Pons (tissue), 1 donor: Measurements from ENCODE around the gene PRR18.

Source experiments
- DNase-seq: peaks from one replicate; pipeline ENCODE4 v3.0.0-alpha.2; 2016; ENCODE audit warnings: low spot score

Gene PRR18

GRCh38 chr6:166333172-166333995 is 25.2 kb upstream of the PRR18 start:
- no peak for DNase-seq

DNA sequence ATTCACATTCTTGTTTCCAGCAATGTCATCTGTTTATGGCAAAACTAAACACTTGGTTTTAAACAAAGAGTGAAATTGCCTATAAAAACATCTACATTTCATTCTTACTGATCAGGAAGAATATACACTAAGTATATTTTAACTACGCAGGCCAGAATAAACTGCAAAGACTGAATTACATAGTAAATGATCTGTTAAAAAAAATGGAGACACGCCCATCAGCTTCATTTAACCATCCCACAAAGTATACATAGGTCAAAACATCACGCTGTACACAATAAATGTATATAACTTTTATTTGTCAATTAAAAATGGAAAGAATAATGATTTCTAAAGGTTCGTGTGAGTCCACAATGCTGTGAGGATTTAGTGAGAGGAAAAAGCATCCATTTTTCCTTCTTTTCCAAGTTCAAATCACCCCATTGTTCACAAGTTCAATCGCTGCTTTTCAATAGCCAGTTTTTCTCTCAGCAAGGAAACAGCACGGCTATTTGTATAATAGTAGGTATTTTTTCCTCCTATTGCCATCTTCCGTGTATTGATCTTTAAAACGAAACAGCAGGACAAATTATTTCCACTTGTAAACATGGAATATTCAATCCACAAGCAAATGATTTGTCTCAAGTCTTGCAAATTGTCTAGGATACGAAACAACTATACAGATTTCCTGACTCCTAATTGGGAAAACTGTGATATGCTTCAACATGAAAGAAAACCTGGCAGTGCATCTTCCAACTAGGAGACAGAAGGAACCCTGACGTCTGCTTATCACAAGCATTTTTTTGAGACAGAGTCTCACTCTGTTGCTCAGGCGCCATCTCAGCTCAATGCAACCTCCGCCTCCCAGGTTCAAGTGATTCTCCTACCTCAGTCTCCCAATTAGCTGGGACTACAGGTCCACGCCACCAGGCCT is 23.6 kb upstream of the PRR18 start:
- DNase-seq: peak; percentile 64

DNA sequence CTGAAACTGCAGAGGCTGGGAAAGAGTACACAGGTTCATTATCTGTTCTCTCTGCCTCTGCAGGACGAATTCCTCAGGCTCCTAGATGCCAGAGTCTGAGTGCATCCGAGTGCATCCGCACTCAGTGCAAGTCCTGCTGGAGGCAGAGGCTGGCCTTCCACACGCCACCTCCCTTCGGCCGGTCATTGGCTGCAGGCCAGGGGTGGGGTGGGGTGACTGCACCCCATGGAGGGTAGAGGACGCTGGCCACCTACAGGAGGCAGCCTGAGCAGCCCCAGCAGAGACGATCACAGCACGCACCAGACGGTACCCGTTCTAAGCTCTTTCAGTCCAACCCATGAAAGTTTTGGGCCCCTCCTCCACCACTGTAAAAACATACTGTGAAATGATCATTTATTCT is 22.4 kb upstream of the PRR18 start:
- DNase-seq: peak; percentile 82

DNA sequence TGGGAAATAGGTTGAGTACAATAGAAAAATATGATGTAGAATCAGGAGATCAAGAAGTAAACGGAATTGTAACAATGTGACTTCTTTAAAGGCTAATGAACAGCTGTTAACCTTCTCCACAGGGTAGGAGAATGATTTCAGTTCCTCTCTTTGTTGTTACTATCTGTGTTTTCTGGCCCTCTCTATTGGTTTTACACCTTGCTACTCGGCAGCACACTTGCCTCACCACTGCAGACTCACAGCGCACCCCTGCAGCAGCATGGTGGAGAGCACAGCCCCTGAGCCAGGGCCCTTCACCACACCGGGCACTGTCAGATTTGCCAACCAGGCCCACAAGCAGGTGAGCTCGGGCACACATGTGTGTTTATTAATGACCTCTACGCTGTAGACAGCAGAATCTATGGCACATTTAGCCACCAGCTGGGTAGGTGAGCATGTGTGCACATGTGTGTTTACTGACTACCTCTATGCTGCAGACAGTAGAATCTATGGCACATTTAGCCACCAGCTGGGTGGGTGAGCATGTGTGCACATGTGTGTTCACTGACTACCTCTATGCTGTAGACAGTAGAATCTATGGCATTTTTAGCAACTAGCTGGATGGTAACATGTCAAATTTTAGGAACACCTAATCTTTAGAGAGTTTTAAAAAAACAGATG is 17.3 kb upstream of the PRR18 start:
- no peak for DNase-seq

GRCh38 chr6:166323395-166323794 is 15.2 kb upstream of the PRR18 start:
- no peak for DNase-seq

DNA sequence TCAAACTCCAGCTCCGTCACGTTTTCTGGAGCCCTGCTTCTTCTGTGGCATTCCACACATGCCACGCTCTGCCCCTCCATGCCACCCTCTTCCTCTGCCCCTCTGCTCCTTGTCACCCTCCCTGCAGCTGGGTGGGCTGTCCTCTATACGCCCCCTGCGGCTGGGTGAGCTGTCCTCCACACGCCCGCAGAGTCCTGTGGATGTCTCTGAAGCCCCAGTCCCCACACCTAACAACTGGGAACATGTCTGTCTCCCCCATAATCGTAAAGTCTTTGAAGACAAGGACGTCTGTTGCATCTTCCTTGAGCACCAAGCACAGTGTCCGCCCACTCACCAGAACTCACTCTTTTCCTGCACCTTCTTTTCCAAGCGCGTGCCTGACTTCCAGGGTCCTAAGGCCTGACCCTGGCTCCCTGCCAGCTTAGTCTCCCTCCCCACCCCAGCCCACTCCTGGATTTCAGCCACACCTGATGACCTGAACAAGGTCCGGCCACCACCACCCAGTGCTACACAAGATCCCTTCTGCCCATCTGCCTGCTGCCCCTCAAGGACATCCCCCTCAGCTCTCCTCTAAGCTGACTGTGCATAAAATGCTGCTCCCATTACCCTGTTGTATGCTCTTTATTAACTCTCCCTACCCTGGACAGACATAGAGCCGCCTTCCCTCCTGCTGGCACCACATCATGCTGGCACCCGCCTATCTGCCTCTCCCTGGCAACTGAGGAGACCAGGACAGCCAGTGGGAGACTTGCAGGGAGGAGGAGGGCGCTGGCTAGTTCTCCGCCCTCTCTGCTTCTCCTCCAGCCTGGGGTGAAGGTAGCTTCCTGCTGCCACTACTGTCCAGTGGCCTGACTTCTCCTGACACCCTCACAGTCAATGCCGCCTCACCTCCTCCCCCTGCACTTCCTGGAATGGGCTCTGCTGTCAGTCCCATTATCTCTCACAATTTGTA is 10.7 kb upstream of the PRR18 start:
- DNase-seq: no peak

- no peak for DNase-seq
Measured at GRCh38 chr6:166318227-166318626, 10.0 kb upstream of the PRR18 start.

- no peak for DNase-seq
Measured at GRCh38 chr6:166317261-166318212, 9.3 kb upstream of the PRR18 start.

DNA sequence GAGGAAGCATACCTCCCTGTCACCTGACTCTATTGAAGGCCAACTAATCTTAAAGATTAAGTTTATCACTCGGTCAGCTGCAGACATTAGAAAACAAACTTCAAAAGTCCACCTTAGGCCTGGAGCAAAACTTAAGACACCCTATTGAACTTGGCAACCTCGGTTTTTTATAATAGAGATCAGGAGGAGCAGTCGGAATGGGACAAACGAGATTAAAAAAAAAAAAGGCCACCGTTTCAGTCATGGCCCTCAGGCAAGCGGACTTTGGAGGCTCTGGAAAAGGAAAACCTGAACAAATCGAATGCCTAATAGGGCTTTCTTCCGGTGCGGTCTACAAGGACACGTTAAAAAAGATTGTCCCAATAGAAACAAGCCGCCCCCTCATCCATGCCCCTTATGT is 7.2 kb upstream of the PRR18 start:
- DNase-seq: no peak

- DNase-seq: no peak
Measured at GRCh38 chr6:166314454-166314853, 6.3 kb upstream of the PRR18 start.

GRCh38 chr6:166313255-166314070 is 5.3 kb upstream of the PRR18 start:
- DNase-seq: peak; percentile 61

GRCh38 chr6:166312832-166313231 is 4.6 kb upstream of the PRR18 start:
- DNase-seq: no peak

GRCh38 chr6:166310634-166311033 is 2.4 kb upstream of the PRR18 start:
- DNase-seq: no peak

- no peak for DNase-seq
Measured at GRCh38 chr6:166309977-166310376, 1.8 kb upstream of the PRR18 start.

DNA sequence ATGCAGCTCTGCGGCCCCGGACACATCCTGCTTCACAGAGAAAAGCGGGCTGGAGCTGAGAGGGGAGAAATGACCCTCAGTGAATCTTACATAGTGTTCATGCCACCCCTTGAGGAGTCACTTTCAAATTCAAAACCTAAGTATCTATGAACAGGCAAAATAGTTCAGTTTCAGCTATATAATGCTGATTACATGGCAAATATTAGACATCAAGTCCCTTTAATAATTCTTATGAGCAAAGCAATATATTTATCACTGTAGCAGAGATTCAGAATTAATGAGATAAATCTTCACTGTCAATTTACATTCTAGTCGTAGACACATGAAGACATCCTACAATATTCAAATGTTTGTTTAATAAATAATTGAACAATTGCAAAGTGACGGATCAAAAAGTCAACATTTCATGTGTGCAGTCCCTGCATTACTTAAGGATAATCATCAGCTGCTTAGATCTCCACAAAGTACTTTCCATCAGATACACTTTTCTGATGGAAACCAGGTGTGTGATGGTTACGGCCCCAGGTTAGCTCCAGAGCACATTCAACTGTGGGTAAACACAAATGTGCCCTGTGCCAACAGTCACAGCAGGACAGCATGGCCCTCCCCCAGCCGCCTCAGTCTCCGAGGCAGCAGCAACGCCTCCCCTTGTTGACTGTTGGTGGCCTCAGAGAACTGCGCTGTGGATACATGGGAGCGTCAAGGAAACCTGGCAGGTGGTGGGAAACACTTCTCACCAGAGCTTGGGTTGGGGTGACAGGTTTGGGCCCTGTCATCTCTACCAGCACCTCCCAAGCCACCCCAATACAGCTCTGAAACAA is 787 bp upstream of the PRR18 start:
- DNase-seq: peak; percentile 65

DNA sequence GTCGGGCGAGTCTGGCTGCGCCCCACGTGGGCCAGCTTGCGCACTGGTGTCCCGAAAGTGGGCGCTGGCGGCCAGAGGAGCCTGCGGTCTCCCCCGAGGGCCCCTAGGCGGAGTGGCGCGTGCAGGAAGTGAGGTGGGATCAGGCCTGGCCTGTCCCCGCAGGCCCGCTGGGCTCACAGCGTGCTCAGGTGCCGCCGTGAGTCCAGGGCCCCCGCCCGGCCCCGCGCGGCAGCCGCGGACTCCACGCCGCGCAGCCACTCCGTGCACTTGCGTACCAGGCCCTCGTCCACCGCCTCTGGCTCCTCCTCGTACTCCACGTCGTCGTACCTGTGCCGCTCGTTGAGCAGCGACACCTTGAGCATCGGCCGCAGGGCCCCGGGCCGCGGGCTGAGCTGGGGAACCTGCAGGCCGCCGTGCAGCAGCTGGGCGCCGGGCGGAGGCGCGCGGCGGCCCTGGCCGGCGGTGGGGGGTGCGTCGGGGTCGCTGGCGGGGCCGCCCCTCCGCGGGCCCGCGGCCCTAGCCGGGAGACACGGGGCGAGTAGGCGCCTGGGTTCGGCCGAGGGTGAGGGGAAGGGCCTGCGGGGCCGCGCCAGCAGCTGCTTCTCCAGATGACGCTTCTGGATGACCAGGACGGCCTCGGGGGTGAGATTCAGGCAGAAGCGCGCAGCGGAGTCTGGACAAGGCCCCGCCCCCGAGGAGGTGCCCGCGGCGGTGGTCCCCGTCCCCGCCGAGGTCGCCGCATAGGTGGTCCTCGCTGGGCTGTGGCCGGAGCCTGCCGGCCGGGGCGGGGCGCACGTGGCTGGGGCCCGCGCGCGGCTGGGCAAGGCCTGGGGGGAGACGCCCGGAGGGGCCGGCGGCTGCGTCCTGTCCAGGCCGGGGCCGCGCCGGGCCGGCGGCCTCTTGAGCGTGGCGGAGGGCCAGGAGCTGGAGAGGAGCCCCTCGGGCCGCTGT is 835 bp downstream of the PRR18 start:
- DNase-seq: no peak

DNA sequence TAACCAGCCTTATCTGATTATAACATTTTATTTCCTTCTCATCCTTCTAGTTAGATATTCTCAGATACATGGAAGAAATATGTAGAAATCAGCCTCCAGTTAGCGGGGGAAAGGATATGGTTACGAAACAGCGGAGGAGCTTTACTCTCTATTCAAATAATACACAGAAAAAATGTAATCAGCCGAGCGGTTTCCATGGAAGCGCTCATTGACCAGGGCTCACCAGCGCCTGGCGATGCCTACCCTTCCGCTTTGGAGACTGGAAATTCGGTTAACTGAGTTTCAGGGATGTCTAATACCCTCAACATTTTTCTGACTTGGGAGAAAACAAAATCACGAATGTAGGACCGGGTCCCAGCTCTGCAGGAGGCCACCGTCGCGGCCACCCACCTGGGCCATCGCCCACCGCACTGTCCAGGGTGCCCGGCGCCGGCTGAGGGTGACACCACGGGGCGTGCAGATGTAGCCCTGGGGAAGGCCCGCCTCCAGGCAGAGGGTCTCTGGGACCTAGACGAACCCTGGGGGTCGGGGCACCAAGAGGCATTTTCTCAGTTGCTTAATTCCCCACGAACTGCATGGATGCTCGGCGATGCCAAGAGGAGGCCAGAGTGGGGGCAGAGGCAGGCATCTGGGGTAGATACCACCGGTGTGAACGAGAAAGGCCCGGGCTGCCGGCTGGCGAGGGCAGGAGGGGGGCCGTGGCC is 1.7 kb downstream of the PRR18 start:
- no peak for DNase-seq
